Myocyte (in vitro differentiated cells): ENCODE measurements around the gene PHF1. TPM values are rescaled to one million over a fixed set of nuclear protein-coding genes. Genes with fewer than 3 reads are reported as not detected.
A peak's percentile ranks its signal among the peaks of the same experiment; 100 is the strongest.
"Not testable (repeated sequence)": the region's sequence is repeated elsewhere in the genome, so short reads cannot be mapped to it uniquely, and the experiment has no call there.

ENCODE experiments used
- DNase-seq: peaks from one replicate; pipeline ENCODE4 v3.0.0-alpha.2; 2012; ENCODE audit warnings: low read depth
- polyA plus RNA-seq: library from polyadenylated mRNA; unstranded; fragments of >200 nt; gene quantifications from one replicate; pipeline ENCODE4 v1.2.1, GENCODE V29; 2012; ENCODE audit warnings: missing spikeins
- total RNA-seq: library from RNA; depleted of rRNA; stranded (reverse); fragments of >200 nt; gene quantifications from 2 replicates; pipeline ENCODE4 v1.2.3, GENCODE V29; 2014

PHF1 gene
- 54.4 and 55.5 TPM in 2 replicates for total RNA-seq
- polyA plus RNA-seq = 64.9 TPM

DNA sequence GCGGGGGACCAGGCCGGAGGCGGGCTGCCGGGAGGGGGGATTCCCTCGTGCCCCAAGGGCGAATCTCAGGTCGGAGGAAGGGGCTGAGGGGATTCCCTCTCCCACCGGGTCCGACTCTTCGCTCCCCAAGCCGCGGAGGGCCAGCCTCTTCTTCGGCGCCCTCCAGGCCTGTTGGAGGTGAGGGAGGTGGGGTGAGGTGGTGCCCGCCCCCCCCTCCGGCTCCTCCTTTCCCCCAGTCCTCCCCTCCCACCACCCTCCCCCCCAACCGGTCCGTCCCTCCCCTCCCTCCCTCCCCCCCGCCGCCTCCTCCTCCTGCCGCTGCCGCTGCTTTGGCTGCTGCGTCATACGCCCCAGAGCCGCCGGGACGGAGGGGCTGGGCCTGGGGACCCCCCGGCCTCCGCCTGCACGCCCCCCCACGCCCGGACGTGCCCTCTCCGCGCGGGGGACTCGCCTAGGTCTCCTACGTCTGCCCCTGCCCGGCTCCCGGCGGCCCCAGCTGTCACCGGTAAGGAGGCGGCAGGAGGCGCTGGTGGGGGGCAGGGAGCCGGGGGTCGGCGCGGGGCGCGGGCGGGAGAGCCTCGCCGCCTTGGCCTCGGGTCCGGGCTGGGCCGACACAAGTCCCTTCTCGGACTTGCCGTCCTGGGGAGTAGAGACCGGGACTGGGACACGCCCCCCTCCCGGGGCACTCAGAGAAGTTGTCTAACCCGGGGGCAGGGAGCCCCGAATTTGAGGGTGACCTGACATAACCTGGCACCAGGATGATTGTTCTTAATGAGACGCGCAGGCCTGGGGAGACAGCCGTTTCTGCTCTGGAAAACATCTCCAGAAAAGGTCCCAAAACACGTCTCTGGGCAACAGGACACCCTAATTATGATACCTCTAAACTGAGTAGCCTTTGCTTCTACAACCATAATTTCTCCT lies at the start of gene PHF1:
PHF1 (plus strand) TSS at position 304 of the 921 bp plus-strand sequence. CDS start 1,250 bp downstream, outside the sequence.
- DNase-seq = peak; percentile 72

DNA sequence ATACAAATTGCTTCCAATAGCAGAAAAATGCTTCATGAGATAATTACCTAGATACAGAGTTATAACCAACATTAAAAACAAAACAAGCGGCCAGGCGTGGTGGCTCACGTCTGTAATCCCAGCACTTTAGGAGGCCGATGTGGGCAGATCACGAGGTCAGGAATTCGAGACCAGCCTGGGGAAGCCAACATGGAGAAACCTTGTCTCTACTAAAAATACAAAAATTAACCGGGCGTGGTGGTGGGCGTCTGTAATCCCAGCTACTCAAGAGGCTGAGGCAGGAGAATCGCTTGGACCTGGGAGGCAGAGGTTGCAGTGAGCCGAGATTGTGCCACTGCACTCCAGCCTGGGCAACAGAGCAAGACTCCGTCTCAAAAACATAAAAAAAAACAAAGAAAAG lies 47.3 kb upstream of the PHF1 start:
- DNase-seq = not testable (repeated sequence)

DNA sequence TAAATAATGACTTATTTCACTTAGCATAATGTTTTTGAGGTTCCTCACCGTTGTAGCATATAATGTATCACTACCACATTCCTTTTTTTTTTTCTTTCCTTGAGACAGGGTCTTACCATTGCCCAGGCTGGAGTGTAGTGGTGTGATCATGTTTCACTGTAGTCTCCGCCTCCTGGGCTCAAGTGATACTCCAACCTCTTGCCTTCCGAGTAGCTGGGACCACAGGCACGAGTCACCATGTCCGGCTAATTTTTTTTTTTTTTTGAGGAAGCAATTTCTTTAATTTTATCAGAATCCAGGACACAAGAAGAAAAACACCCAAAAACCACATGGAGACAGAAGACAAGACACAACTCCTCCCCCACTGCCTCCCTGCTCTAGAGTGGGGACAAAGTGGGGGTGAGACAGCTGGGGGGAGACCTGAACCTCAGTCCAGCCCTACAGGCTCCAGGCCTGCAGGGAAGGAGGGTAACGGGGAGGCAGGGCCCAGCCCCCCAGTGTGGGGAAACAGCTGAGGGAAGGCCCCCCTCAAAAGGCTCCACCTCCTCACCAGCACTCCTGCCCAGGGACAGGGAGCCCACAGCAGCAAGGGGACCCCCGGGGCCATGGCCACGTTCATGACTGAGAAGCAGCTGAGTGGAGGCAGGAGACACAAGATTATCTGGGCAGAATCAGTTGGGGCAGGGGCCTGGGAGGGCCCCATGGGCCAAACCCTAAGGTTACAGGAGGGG lies 46.2 kb upstream of the PHF1 start:
- DNase-seq = peak; percentile 62

- DNase-seq = not testable (repeated sequence)
Measured at GRCh38 chr6:33365206-33365971, 45.4 kb upstream of the PHF1 start.

DNA sequence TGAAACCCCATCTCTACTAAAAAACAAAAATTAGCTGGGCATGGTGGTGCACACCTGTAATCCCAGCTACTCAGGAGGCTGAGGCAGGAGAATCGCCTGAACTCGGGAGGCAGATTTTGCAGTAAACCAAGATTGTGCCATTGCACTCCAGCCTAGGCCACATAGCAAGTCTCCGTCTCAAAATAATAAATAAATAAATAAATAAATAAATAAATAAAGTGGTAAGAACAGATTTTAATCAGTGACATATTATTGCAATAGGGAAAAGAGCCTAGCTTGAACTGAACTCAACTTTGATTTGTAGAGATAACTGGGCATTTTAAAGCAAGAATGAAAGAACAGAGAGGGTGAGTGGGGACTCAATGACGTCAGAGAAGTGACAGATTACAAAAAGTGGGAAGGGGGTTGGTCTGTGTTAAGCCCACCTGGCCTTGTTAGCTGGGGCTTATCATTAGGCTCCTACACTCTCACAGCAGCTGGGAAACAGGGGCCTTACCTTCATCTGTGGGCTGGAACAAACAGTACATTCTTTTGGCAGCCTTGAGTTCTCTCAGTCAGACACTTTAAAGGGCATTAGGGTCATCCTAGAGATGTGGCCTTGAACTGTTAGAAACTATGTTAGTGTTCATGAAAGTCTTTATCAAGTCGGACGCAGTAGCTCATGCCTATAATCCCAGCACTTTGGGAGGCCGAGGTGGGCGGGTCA lies 43.7 kb upstream of the PHF1 start:
- no peak for DNase-seq

- not testable (repeated sequence) for DNase-seq
Measured at GRCh38 chr6:33367715-33368025, 43.1 kb upstream of the PHF1 start.

DNA sequence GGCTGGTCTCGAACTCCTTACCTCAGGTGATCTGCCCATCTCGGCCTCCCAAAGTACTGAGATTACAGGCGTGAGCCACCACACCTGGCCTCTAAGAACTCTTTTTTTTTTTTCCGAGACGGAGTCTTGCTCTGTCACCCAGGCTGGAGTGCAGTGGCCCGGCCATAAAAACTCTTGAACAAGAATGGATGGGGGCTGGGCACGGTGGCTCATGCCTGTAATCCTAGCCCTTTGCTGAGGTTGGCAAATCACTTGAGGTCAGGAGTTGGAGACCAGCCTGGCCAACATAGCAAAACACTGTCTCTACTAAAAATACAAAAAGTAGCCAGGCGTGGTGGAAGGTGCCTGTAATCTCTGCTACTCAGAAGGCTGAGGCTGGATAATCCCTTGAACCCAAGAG lies 38.9 kb upstream of the PHF1 start:
- DNase-seq = peak; percentile 15

DNA sequence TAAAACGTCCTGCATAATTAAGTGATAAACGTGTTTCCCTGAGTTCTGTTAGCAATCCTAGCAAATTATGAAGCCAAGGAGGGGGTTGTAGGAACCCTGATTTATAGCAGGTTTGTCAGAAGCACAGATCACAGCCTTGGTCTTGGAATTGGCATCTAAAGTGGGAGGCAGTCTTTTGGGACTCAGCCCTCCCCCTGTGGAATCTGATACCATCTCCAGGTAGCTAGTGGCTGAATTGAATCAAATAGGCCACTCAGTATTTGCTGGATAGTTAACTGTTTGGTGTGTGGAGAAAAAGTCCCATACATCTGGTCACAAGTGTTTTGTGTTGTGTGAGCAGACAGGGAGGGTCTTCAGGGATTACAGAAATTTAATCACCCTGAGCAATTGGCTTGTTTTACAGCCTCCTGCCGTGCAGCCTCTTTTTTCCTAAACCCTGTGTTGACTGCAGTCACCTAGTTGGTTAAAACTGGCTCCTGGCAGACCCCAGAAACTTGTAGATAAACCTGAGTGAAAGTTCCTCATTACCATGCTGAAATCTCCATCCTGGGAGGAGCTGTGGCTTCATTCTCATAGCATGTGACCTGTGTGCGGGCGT lies 38.2 kb upstream of the PHF1 start:
- no peak for DNase-seq

GRCh38 chr6:33373960-33374910 lies 36.6 kb upstream of the PHF1 start:
- no peak for DNase-seq

DNA sequence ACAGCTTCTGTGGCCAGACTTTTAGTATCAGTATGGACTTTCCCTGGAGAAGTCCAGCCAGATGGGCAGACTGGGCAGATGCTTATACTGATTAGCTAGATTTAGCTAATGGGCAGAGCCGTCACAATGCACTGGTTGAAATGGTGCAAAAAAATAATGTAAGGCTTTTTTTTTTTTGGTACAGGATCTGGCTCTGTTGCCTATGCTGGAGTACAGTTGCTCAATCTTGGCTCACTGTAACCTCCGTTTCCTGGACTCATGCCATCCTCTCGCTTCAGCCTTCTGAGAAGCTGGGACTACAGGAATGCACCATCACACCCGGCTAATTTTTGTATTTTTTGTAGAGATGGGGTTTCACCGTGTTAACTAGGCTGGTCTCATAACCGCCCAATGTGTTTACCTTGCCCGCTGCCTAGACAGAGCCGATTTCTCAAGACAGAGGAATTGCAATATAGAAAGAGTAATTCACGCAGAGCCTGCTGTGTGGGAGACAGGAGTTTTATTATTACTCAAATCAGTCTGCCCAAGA lies 35.6 kb upstream of the PHF1 start:
- DNase-seq = peak; percentile 81

DNA sequence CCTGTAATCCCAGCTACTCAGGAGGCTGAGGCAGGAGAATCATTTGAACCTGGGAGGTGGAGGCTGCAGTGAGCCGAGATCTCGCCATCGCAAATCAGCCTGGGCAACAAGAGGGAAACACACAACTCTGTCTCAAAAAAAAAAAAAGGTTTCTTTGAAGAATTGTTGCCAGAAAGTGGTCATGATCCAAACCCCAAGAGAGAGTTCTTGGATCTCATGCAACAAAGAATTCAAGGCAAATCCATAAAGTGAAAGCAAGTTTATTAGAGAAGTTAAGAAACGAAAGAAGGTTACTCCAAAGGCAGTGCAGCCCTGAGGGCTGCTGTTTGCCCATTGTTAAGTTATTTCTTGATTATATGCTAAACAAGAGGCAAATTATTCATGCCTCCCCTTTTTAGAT lies 33.6 kb upstream of the PHF1 start:
- no peak for DNase-seq

- DNase-seq = not testable (repeated sequence)
Measured at GRCh38 chr6:33379184-33379583, 31.6 kb upstream of the PHF1 start.

DNA sequence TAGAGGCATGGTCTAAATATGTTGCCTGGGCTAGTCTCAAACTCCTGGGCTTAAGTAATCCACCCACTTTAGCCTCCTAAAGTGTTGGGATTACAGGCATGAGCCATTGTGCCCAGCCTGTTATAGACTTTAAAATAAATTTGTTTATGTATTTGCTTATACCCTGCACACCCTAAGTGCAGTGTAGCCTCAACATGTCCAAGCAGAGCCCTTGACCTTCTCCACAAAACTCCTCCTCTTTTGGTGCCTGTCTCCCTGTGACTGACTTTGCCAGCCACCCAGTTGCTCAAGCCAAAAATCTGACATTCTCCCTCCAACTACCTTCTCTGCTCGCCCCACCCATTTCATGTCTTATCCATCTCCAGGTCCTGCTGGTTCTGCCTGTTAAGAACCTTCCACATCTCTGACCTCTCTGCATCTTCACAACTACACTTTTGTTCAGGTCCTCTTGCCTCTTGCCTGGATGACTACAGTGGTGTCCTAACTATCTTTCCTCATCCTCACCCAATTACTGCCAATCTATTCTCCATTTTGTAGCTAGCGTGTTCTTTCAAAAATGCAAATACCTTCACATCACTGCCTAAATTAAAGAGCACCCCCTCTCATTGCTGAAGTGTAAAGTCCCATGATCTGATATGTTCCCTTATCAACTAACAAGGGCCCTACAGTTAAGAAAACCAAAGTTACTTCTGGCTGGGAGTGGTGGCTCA lies 30.4 kb upstream of the PHF1 start:
- no peak for DNase-seq

- no peak for DNase-seq
Measured at GRCh38 chr6:33383427-33384185, 27.2 kb upstream of the PHF1 start.

- peak; percentile 40 for DNase-seq
Measured at GRCh38 chr6:33384581-33385020, 26.2 kb upstream of the PHF1 start.

- DNase-seq = no peak
Measured at GRCh38 chr6:33390173-33390572, 20.6 kb upstream of the PHF1 start.

DNA sequence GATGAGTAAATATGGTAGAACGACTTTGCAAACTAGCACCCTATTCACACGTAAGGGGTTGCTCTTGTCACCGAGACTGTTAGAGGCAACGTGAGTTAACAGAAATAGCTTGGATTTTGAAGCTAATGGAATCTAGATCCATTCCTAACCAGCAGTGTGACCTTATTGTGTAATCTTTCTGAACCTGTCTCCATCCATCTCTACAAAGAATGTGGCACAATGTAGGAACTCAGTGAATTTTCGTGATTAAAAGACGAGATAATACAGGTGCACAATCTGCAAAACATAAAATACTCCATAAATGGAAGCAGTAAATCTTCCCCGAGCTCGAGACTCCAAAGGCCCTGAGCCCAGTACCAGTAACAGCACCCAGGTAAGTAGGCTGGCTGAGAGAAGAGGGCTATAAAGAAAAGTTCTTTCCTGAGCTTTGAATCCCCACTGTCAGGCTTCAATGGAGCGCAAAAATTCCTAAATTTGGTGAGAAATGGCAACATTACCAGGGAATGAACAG lies 20.0 kb upstream of the PHF1 start:
- no peak for DNase-seq
